Measurements from ENCODE around the gene FOXL3. TPM values are rescaled to one million over a fixed set of nuclear protein-coding genes. Genes with fewer than 3 reads are reported as not detected.

Gene FOXL3
- total and polyA plus RNA-seq, 2 donors (not counting 1 experiment from before 2014, with no cell fraction given): not detected

GRCh38 chr7:333393-333764 is 43.4 kb downstream of the FOXL3 start:
- Mint-ChIP-seq H3K27ac (no peak overlapping the region), H3K27me3 (peaks cover 20% of the 10 kb centered on the region), H3K9me3 (ENCODE audit: insufficient read depth) (peaks cover 8% of the 10 kb centered on the region), H3K4me3 (no peak overlapping the region), H3K4me1 (peaks cover 3% of the 10 kb centered on the region)
- H3K79me2 ChIP-seq (ENCODE audit: control insufficient read depth, insufficient read depth, low read length): no peaks in the 10 kb centered on the region
- no peak overlapping the region for H3K9ac ChIP-seq (ENCODE audit: low read length)
- ATAC-seq (ENCODE audit: low read depth): no peak
- H3K9me3 ChIP-seq (ENCODE audit: control extremely low read depth in 1 of 3, control insufficient read depth in 2 of 3, insufficient read depth in 1 of 3, low read length in 2 of 3): peaks cover 0 to 3% (median 0%) of the 10 kb centered on the region in 3 donors
- H2AFZ ChIP-seq (ENCODE audit: insufficient read depth, low read depth, low read length, poor library complexity, severe bottlenecking): no peak overlapping the region
- 87% methylated on average over 14 of the region's 17 CpGs for WGBS (ENCODE audit: insufficient coverage)
- H3K4me2 ChIP-seq (replicated peaks; ENCODE audit: low read depth, low read length, poor library complexity, severe bottlenecking): no peak overlapping the region
- H4K20me1 ChIP-seq (ENCODE audit: control insufficient read depth, insufficient read depth, low read length, poor library complexity, severe bottlenecking): no peaks in the 10 kb centered on the region
- H3K4me3 ChIP-seq (ENCODE audit: control extremely low read depth in 1 of 5, extremely low read depth in 1 of 5, insufficient read depth in 1 of 5, low read depth in 2 of 5, low read length in 4 of 5): no peak overlapping the region
- ChIA-PET CTCF (interaction anchor here (1.0 to 1.4 kb wide), 2 partner anchors 11 to 440 kb away, joined by 5 to 6 read pairs; no protein-coding TSS in a partner anchor), POLR2A (no interaction called here)
- H3K27ac ChIP-seq (ENCODE audit: low read length in 2 of 2): no peak overlapping the region
- TF ChIP-seq EZH2 (IDR thresholded peaks at IDR 0.05; ENCODE audit: borderline replicate concordance, insufficient read depth, low read depth, low read length, poor library complexity, severe bottlenecking): no peak
- no peak for TF ChIP-seq CTCF (IDR thresholded peaks at IDR 0.05)
- intact Hi-C loops (cut with micrococcal nuclease): no loop called here
- H3K36me3 ChIP-seq (replicated peaks in 1 of 2; ENCODE audit: control extremely low read depth in 1 of 2, control insufficient read depth in 1 of 2, extremely low read depth in 1 of 2, insufficient read depth in 2 of 2, low read length in 1 of 2): no peaks in the 10 kb centered on the region
- peaks cover 0 to 6% of the 10 kb centered on the region in 2 donors for H3K4me1 ChIP-seq (ENCODE audit: control insufficient read depth in 2 of 2, insufficient read depth in 2 of 2, low read length in 2 of 2)
- DNase-seq: no peak
- peaks cover 0 to 17% (median 0%) of the 10 kb centered on the region in 4 experiments for H3K27me3 ChIP-seq (replicated peaks in 1 of 4; ENCODE audit: control extremely low read depth in 1 of 4, control insufficient read depth in 3 of 4, insufficient read depth in 4 of 4, low read length in 3 of 4)

GRCh38 chr7:334618-335357 is 44.8 kb downstream of the FOXL3 start:
- Histone ChIP-seq H3K27me3 (replicated peaks in 1 of 4; ENCODE audit: control extremely low read depth in 1 of 4, control insufficient read depth in 3 of 4, insufficient read depth in 4 of 4, low read length in 3 of 4) (peaks cover 0 to 17% (median 0%) of the 10 kb centered on the region in 4 experiments), H3K9ac (ENCODE audit: low read length) (no peak overlapping the region), H3K27ac (ENCODE audit: low read length in 2 of 2) (no peak overlapping the region), H3K79me2 (ENCODE audit: control insufficient read depth, insufficient read depth, low read length) (no peaks in the 10 kb centered on the region), H3K4me1 (ENCODE audit: control insufficient read depth in 2 of 2, insufficient read depth in 2 of 2, low read length in 2 of 2) (peaks cover 0 to 6% of the 10 kb centered on the region in 2 donors), H3K9me3 (ENCODE audit: control extremely low read depth in 1 of 3, control insufficient read depth in 2 of 3, insufficient read depth in 1 of 3, low read length in 2 of 3) (peaks cover 0 to 3% (median 0%) of the 10 kb centered on the region in 3 donors), H3K4me3 (ENCODE audit: control extremely low read depth in 1 of 5, extremely low read depth in 1 of 5, insufficient read depth in 1 of 5, low read depth in 2 of 5, low read length in 4 of 5) (no peak overlapping the region), H3K4me2 (replicated peaks; ENCODE audit: low read depth, low read length, poor library complexity, severe bottlenecking) (no peak overlapping the region), H4K20me1 (ENCODE audit: control insufficient read depth, insufficient read depth, low read length, poor library complexity, severe bottlenecking) (no peaks in the 10 kb centered on the region), H2AFZ (ENCODE audit: insufficient read depth, low read depth, low read length, poor library complexity, severe bottlenecking) (no peak overlapping the region), H3K36me3 (replicated peaks in 1 of 2; ENCODE audit: control extremely low read depth in 1 of 2, control insufficient read depth in 1 of 2, extremely low read depth in 1 of 2, insufficient read depth in 2 of 2, low read length in 1 of 2) (no peaks in the 10 kb centered on the region)
- TF ChIP-seq EZH2 (IDR thresholded peaks at IDR 0.05; ENCODE audit: borderline replicate concordance, insufficient read depth, low read depth, low read length, poor library complexity, severe bottlenecking) (no peak), CTCF (IDR thresholded peaks at IDR 0.05) (no peak)
- ATAC-seq (ENCODE audit: low read depth): no peak
- Mint-ChIP-seq H3K9me3 (ENCODE audit: insufficient read depth) (peaks cover 8% of the 10 kb centered on the region), H3K27ac (peak overlapping the region; percentile 67), H3K4me3 (peak overlapping the region; percentile 62), H3K27me3 (peaks cover 13% of the 10 kb centered on the region), H3K4me1 (peaks cover 3% of the 10 kb centered on the region)
- intact Hi-C loops (cut with micrococcal nuclease): no loop called here
- ChIA-PET POLR2A (no interaction called here), CTCF (no interaction called here)
- DNase-seq: no peak
- 96% methylated on average over 16 of the region's 16 CpGs for WGBS (ENCODE audit: insufficient coverage)
